Panc1 (cell line): ENCODE data around the gene TBC1D22A. TPM values are rescaled to one million over a fixed set of nuclear protein-coding genes. Genes with fewer than 3 reads are reported as not detected.

Experiments used
- ATAC-seq: fragments of 200-7000 bp; cut with Tn5 transposase; 2 replicates; pipeline ENCODE4 v1.9.1; 2020; ENCODE audit warnings: mild to moderate bottlenecking, moderate library complexity
- BruUV-seq: library from RNA; stranded (reverse); fragments of 400-500 nt; replicated peaks from 2 replicates; lab custom pipeline; 2021; lab: Mats Ljungman, UMichigan
- CTCF ChIA-PET: fragments of 300-600 bp; sonication (Branson Sonifier 250); formaldehyde crosslinking; loops from one replicate; lab custom pipeline; 2022; ENCODE audit warnings: antibody characterized with exemption; lab: Charles Lee
- POLR2A ChIA-PET: fragments of 300-600 bp; sonication (Branson Sonifier 250); formaldehyde crosslinking; loops from one replicate; lab custom pipeline; 2022; ENCODE audit warnings: antibody characterized with exemption; lab: Charles Lee
- DNase-seq: peaks from one replicate; pipeline ENCODE4 v3.0.0-alpha.2; 2010; ENCODE audit warnings: low read depth, low spot score
- H3K27ac ChIP-seq: 2 replicates; pipeline ENCODE4 v1.5.1; 2011; ENCODE audit warnings: mild to moderate bottlenecking, low read length, inconsistent platforms
- H3K27me3 ChIP-seq: fragments of 200-500 bp; sonication (Bioruptor generic); 2 replicates; pipeline ENCODE4 v1.6.0; 2014; ENCODE audit warnings: low read length, inconsistent platforms; ENCODE audit not compliant: control insufficient read depth, insufficient read depth
- H3K36me3 ChIP-seq: fragments of 200-500 bp; sonication (Bioruptor generic); 2 replicates; pipeline ENCODE4 v1.5.1; 2014; ENCODE audit warnings: inconsistent platforms, mild to moderate bottlenecking, low read length, moderate library complexity; ENCODE audit not compliant: control insufficient read depth, insufficient read depth
- H3K4me1 ChIP-seq: 2 replicates; pipeline ENCODE4 v1.5.1; 2011; ENCODE audit warnings: inconsistent platforms, mild to moderate bottlenecking, low read length, moderate library complexity; ENCODE audit not compliant: control insufficient read depth, insufficient read depth
- H3K4me3 ChIP-seq, 2 experiments: 2 replicates each; pipeline ENCODE4 v1.5.1; 2011 to 2012; ENCODE audit warnings: low read depth in 2 of 2, low read length in 2 of 2, mild to moderate bottlenecking in 2 of 2, inconsistent platforms in 1 of 2, moderate library complexity in 1 of 2
- H3K9me3 ChIP-seq: fragments of 200-500 bp; sonication (Bioruptor generic); 2 replicates; pipeline ENCODE4 v1.5.1; 2014; ENCODE audit warnings: low read depth, mild to moderate bottlenecking, inconsistent platforms, low read length, moderate library complexity; ENCODE audit not compliant: control insufficient read depth, insufficient read depth
- CTCF ChIP-seq: fragments of 450-650 bp; IDR thresholded peaks from 2 replicates; pipeline ENCODE4 v1.5.1; 2017; ENCODE audit warnings: mild to moderate bottlenecking
- POLR2AphosphoS5 ChIP-seq: IDR thresholded peaks from 2 replicates; pipeline ENCODE4 v1.6.1; 2012; ENCODE audit warnings: mild to moderate bottlenecking, low read depth, low read length, moderate library complexity
- REST ChIP-seq, 2 experiments: IDR thresholded peaks; 2 replicates each; pipeline ENCODE4 v1.6.1; 2011 to 2012; ENCODE audit warnings: low read depth in 2 of 2, control low read depth in 1 of 2, low read length in 1 of 2, mild to moderate bottlenecking in 1 of 2, moderate library complexity in 1 of 2; ENCODE audit not compliant: insufficient read depth in 1 of 2
- SIN3A ChIP-seq: IDR thresholded peaks from 2 replicates; pipeline ENCODE4 v1.6.1; 2012; ENCODE audit warnings: low read depth, mild to moderate bottlenecking, low read length, moderate library complexity, borderline replicate concordance; ENCODE audit not compliant: insufficient read depth
- TCF7L2 ChIP-seq: IDR thresholded peaks from 2 replicates; pipeline ENCODE4 v1.6.1; 2011; ENCODE audit warnings: mild to moderate bottlenecking, low read depth, low read length, inconsistent platforms
- in situ Hi-C: cut with HindIII; loops from 2 replicates; pipeline ENCODE4 v1.10.0; 2016; ENCODE audit warnings: low sequenced_read_pairs, low pct_unique_long_range_greater_than_20kb
- intact Hi-C: fragments of 100-400 bp; cut with micrococcal nuclease; formaldehyde crosslinking; loops from one replicate; pipeline ENCODE4 v1.10.0; 2022; ENCODE audit not compliant: unreplicated experiment
- total RNA-seq: library from RNA; stranded (reverse); gene quantifications from one replicate; pipeline ENCODE4 v1.2.1, GENCODE V29; 2021; ENCODE audit not compliant: unreplicated experiment

TBC1D22A gene
- total RNA-seq, 1 experiment from 2014 or later: 28.7 TPM

- H3K27me3 ChIP-seq: no peaks in the 10 kb centered on the region
- no peaks in the 10 kb centered on the region for H3K9me3 ChIP-seq
- BruUV-seq: no TSS peak
- in situ Hi-C loops: no loop called here
- TF ChIP-seq CTCF (no peak), POLR2AphosphoS5 (no peak), SIN3A (no peak), TCF7L2 (no peak), REST (IDR thresholded peaks at IDR 0.05; ENCODE audit: insufficient read depth in 1 of 2, low read depth in 2 of 2, low read length in 1 of 2) (no peak)
- no peak for ATAC-seq
- ChIA-PET POLR2A (no interaction called here), CTCF (no interaction called here)
- no peak for DNase-seq
- H3K4me3 ChIP-seq: no peak overlapping the region
- no peaks in the 10 kb centered on the region for H3K36me3 ChIP-seq
- H3K4me1 ChIP-seq: no peaks in the 10 kb centered on the region
- H3K27ac ChIP-seq: no peak overlapping the region
- intact Hi-C loops: no loop called here
Observed at GRCh38 chr22:47206164-47206563, 443.7 kb downstream of the TBC1D22A start.

GRCh38 chr22:47206666-47207218 is 444.3 kb downstream of the TBC1D22A start:
- POLR2A ChIA-PET: no interaction called here
- DNase-seq (no peak), ATAC-seq (no peak)
- in situ Hi-C loops: no loop called here
- H3K36me3 ChIP-seq: no peaks in the 10 kb centered on the region
- H3K27ac ChIP-seq: no peak overlapping the region
- H3K4me1 ChIP-seq: no peaks in the 10 kb centered on the region
- no peaks in the 10 kb centered on the region for H3K27me3 ChIP-seq
- intact Hi-C loops: no loop called here
- no peak for TF ChIP-seq CTCF
- TF ChIP-seq TCF7L2: no peak
- no peaks in the 10 kb centered on the region for H3K9me3 ChIP-seq
- no peak overlapping the region for H3K4me3 ChIP-seq
- no TSS peak for BruUV-seq
- CTCF ChIA-PET: no interaction called here

GRCh38 chr22:47207387-47207786 is 444.9 kb downstream of the TBC1D22A start:
- DNase-seq (no peak), ATAC-seq (no peak)
- Histone ChIP-seq H3K36me3 (no peaks in the 10 kb centered on the region), H3K27me3 (no peaks in the 10 kb centered on the region), H3K9me3 (no peaks in the 10 kb centered on the region), H3K4me3 (no peak overlapping the region), H3K27ac (no peak overlapping the region), H3K4me1 (no peaks in the 10 kb centered on the region)
- TF ChIP-seq REST (IDR thresholded peaks at IDR 0.05; ENCODE audit: insufficient read depth in 1 of 2, low read depth in 2 of 2, low read length in 1 of 2): no peak
- no peak for TF ChIP-seq POLR2AphosphoS5
- TF ChIP-seq TCF7L2: no peak
- TF ChIP-seq SIN3A: no peak
- TF ChIP-seq CTCF: no peak
- CTCF ChIA-PET: no interaction called here
- intact Hi-C loops: no loop called here
- POLR2A ChIA-PET: no interaction called here
- no TSS peak for BruUV-seq
- in situ Hi-C loops: no loop called here
